H1 (cell line): Measurements from ENCODE around the gene POPDC3. TPM values are rescaled to one million over a fixed set of nuclear protein-coding genes. Genes with fewer than 3 reads are reported as not detected.

Experiments used
- CTCF ChIA-PET: fragments of 300-600 bp; sonication (Branson Sonifier 250); formaldehyde crosslinking; loops from one replicate; lab custom pipeline; 2021; ENCODE audit not compliant: partially characterized antibody; lab: Charles Lee
- POLR2A ChIA-PET: fragments of 300-600 bp; sonication (Branson Sonifier 250); formaldehyde crosslinking; loops from one replicate; lab custom pipeline; 2021; ENCODE audit warnings: inconsistent platforms; ENCODE audit not compliant: partially characterized antibody; lab: Charles Lee
- DNase-seq, 2 experiments: peaks; one replicate each; pipeline versions ENCODE4 v3.0.0 to v3.0.0-alpha.2; 2010 to 2022; ENCODE audit warnings: low spot score in 2 of 2, low read depth in 1 of 2, mixed read lengths in 1 of 2
- FAIRE-seq: peaks from 2 replicates; lab custom pipeline; 2011; peaks lifted over from hg19 to GRCh38; lab: Jason Lieb, UNC
- H2AFZ ChIP-seq: 2 replicates; pipeline ENCODE4 v1.8.1; 2012; ENCODE audit warnings: low read length, inconsistent platforms
- H2AK5ac ChIP-seq: 2 replicates; pipeline ENCODE4 v1.6.1; 2013; ENCODE audit warnings: low read depth, low read length
- H2BK120ac ChIP-seq: replicated peaks from 2 replicates; pipeline ENCODE3; 2013; ENCODE audit warnings: low read depth, low read length, inconsistent platforms
- H2BK12ac ChIP-seq: 2 replicates; pipeline ENCODE4 v1.6.1; 2013; ENCODE audit warnings: low read depth, low read length
- H2BK15ac ChIP-seq: 2 replicates; pipeline ENCODE4 v1.6.1; 2013; ENCODE audit warnings: low read length
- H2BK20ac ChIP-seq: 2 replicates; pipeline ENCODE4 v1.6.1; 2013; ENCODE audit warnings: low read length
- H2BK5ac ChIP-seq: 2 replicates; pipeline ENCODE4 v1.6.1; 2013; ENCODE audit warnings: low read depth, low read length
- H3K14ac ChIP-seq: 2 replicates; pipeline ENCODE4 v1.6.1; 2013; ENCODE audit warnings: inconsistent platforms; ENCODE audit not compliant: insufficient read length
- H3K18ac ChIP-seq: 2 replicates; pipeline ENCODE4 v1.6.1; 2013; ENCODE audit warnings: low read length; ENCODE audit errors: extremely low read depth
- H3K23ac ChIP-seq: 2 replicates; pipeline ENCODE4 v1.6.1; 2013; ENCODE audit warnings: inconsistent platforms; ENCODE audit not compliant: insufficient read length
- H3K23me2 ChIP-seq: 2 replicates; pipeline ENCODE4 v1.6.1; 2013; ENCODE audit warnings: low read depth, low read length
- H3K27ac ChIP-seq: 2 replicates; pipeline ENCODE4 v1.6.1; 2011; ENCODE audit warnings: low read depth, low read length, inconsistent platforms
- H3K27me3 ChIP-seq, 4 experiments: replicated peaks in 1 of 4; 1 replicate in 1 of 4; 2 replicates in 3 of 4; pipeline versions ENCODE4 v1.6.1 to v1.8.1; 2011 to 2013; ENCODE audit warnings: low read length in 3 of 4, mild to moderate bottlenecking in 3 of 4, inconsistent platforms in 2 of 4, mixed read lengths in 2 of 4, moderate library complexity in 1 of 4; ENCODE audit not compliant: control insufficient read depth in 3 of 4, insufficient read depth in 3 of 4; ENCODE audit errors: extremely low read depth in 1 of 4
- H3K36me3 ChIP-seq, 4 experiments: 2 replicates each; pipeline versions ENCODE4 v1.6.1 to v1.8.1; 2011 to 2013; ENCODE audit warnings: mild to moderate bottlenecking in 4 of 4, low read length in 3 of 4, moderate library complexity in 2 of 4, control low read depth in 1 of 4, inconsistent platforms in 1 of 4; ENCODE audit not compliant: insufficient read depth in 4 of 4, control insufficient read depth in 2 of 4
- H3K4ac ChIP-seq: replicated peaks from 2 replicates; pipeline ENCODE3; 2013; ENCODE audit warnings: low read length, low read depth, mixed read lengths, inconsistent platforms; ENCODE audit not compliant: insufficient read length
- H3K4me1 ChIP-seq, 4 experiments: replicated peaks in 1 of 4; 1 replicate in 1 of 4; 2 replicates in 3 of 4; pipeline versions ENCODE4 v1.6.1 to v1.8.1; 2011 to 2013; ENCODE audit warnings: low read length in 3 of 4, inconsistent platforms in 2 of 4, mixed read lengths in 1 of 4; ENCODE audit not compliant: insufficient read depth in 4 of 4, control insufficient read depth in 3 of 4
- H3K4me2 ChIP-seq, 2 experiments: 2 replicates each; pipeline versions ENCODE4 v1.6.1 to v1.8.1; 2011 to 2013; ENCODE audit warnings: low read depth in 2 of 2, low read length in 2 of 2, control low read depth in 1 of 2, inconsistent platforms in 1 of 2, mild to moderate bottlenecking in 1 of 2; ENCODE audit not compliant: insufficient read depth in 1 of 2
- H3K4me3 ChIP-seq, 4 experiments: fragments of 200-600, 300-600 bp in 1 of 4; sonication (generic), shearing (Covaris generic), sonication (Bioruptor Twin) in 1 of 4; 2 replicates each; pipeline versions ENCODE4 v1.5.1 to v1.8.1; 2011 to 2016; ENCODE audit warnings: low read length in 4 of 4, low read depth in 3 of 4, control low read depth in 2 of 4, inconsistent platforms in 2 of 4, mild to moderate bottlenecking in 2 of 4, mixed read lengths in 1 of 4, moderate library complexity in 1 of 4; ENCODE audit not compliant: insufficient read depth in 2 of 4; ENCODE audit errors: extremely low read depth in 1 of 4
- H3K56ac ChIP-seq: replicated peaks from 2 replicates; pipeline ENCODE3; 2013; ENCODE audit warnings: low read depth, mild to moderate bottlenecking, mixed read lengths, low read length, inconsistent platforms; ENCODE audit not compliant: insufficient read length
- H3K79me1 ChIP-seq: 2 replicates; pipeline ENCODE4 v1.6.1; 2013; ENCODE audit warnings: low read depth, low read length, control low read depth
- H3K79me2 ChIP-seq, 2 experiments: 2 replicates each; pipeline versions ENCODE4 v1.6.1 to v1.8.1; 2012 to 2013; ENCODE audit warnings: low read length in 2 of 2, mild to moderate bottlenecking in 2 of 2, inconsistent platforms in 1 of 2; ENCODE audit not compliant: insufficient read depth in 2 of 2, control insufficient read depth in 1 of 2
- H3K9ac ChIP-seq, 4 experiments: replicated peaks in 1 of 4; 1 replicate in 1 of 4; 2 replicates in 3 of 4; pipeline versions ENCODE4 v1.6.1 to v1.8.1; 2011 to 2013; ENCODE audit warnings: low read depth in 3 of 4, low read length in 3 of 4, control low read depth in 2 of 4, mild to moderate bottlenecking in 2 of 4, moderate library complexity in 2 of 4, inconsistent platforms in 1 of 4; ENCODE audit errors: extremely low read depth in 1 of 4
- H3K9me3 ChIP-seq, 2 experiments: 2 replicates each; pipeline versions ENCODE4 v1.6.1 to v1.8.1; 2012 to 2013; ENCODE audit warnings: mild to moderate bottlenecking in 2 of 2, moderate library complexity in 2 of 2, control low read depth in 1 of 2, inconsistent platforms in 1 of 2, low read depth in 1 of 2, low read length in 1 of 2, mixed read lengths in 1 of 2; ENCODE audit not compliant: insufficient read depth in 2 of 2
- H4K20me1 ChIP-seq, 2 experiments: replicated peaks in 1 of 2; 2 replicates each; pipeline versions ENCODE3 to v1.8.1; 2011 to 2013; ENCODE audit warnings: inconsistent platforms in 2 of 2, low read length in 2 of 2, mild to moderate bottlenecking in 1 of 2; ENCODE audit not compliant: insufficient read depth in 2 of 2, control insufficient read depth in 1 of 2
- H4K5ac ChIP-seq: 2 replicates; pipeline ENCODE4 v1.6.1; 2013; ENCODE audit warnings: low read length, low read depth, mixed read lengths, inconsistent platforms; ENCODE audit not compliant: insufficient read length
- H4K8ac ChIP-seq: 2 replicates; pipeline ENCODE4 v1.8.0; 2013; ENCODE audit warnings: mild to moderate bottlenecking, moderate library complexity, low read length, inconsistent platforms; ENCODE audit not compliant: insufficient read depth; ENCODE audit errors: extremely low read depth
- H4K91ac ChIP-seq: replicated peaks from 2 replicates; pipeline ENCODE3; 2013; ENCODE audit warnings: low read length, mixed read lengths, inconsistent platforms; ENCODE audit not compliant: insufficient read length
- BACH1 ChIP-seq: IDR thresholded peaks from 2 replicates; pipeline ENCODE4 v1.6.1; 2012; ENCODE audit warnings: low read length, improper control_type of control experiment
- BCL11A ChIP-seq, 2 experiments: IDR thresholded peaks; one replicate each; pipeline ENCODE4 v1.6.1; 2011; ENCODE audit warnings: low read depth in 2 of 2, low read length in 2 of 2, mild to moderate bottlenecking in 2 of 2
- CBX5 ChIP-seq: fragments of 300-800, 300-1000 bp; sonication (generic); IDR thresholded peaks from 2 replicates; pipeline ENCODE4 v1.7.1; 2016; ENCODE audit warnings: antibody characterized with exemption, low read length, low read depth
- CHD2 ChIP-seq: IDR thresholded peaks from 2 replicates; pipeline ENCODE4 v1.6.1; 2012; ENCODE audit warnings: low read length, improper control_type of control experiment
- CTBP2 ChIP-seq: IDR thresholded peaks from 2 replicates; pipeline ENCODE4 v1.7.0; 2011; ENCODE audit warnings: borderline replicate concordance, mild to moderate bottlenecking, moderate library complexity, mixed read lengths, low read length; ENCODE audit not compliant: insufficient read depth, insufficient read length
- EZH2 ChIP-seq: fragments of 200-600 bp; sonication (generic); IDR thresholded peaks from 2 replicates; pipeline ENCODE4 v1.7.1; 2012; ENCODE audit warnings: low read depth, mild to moderate bottlenecking, moderate library complexity, low read length, inconsistent platforms; ENCODE audit not compliant: severe bottlenecking
- JUN ChIP-seq: IDR thresholded peaks from 2 replicates; pipeline ENCODE4 v1.6.1; 2011; ENCODE audit warnings: low read depth, mild to moderate bottlenecking, improper control_type of control experiment, low read length
- KDM5A ChIP-seq: fragments of 200-600 bp; IDR thresholded peaks from 2 replicates; pipeline ENCODE4 v1.7.1; 2012; ENCODE audit warnings: mild to moderate bottlenecking, low read length, inconsistent platforms, mixed read lengths
- POLR2A ChIP-seq, 2 experiments: IDR thresholded peaks; 1 replicate in 1 of 2; 2 replicates in 1 of 2; pipeline ENCODE4 v1.6.1; 2011; ENCODE audit warnings: low read depth in 2 of 2, low read length in 2 of 2, mild to moderate bottlenecking in 2 of 2; ENCODE audit errors: control extremely low read depth in 1 of 2
- POLR2AphosphoS5 ChIP-seq: IDR thresholded peaks from 2 replicates; pipeline ENCODE4 v1.6.1; 2011; ENCODE audit warnings: low read depth, low read length
- RNF2 ChIP-seq: fragments of 200-900, 300-1000 bp; sonication (generic); IDR thresholded peaks from 2 replicates; pipeline ENCODE4 v1.7.1; 2016; ENCODE audit warnings: borderline replicate concordance, low read depth, mild to moderate bottlenecking, antibody characterized with exemption, low read length; ENCODE audit not compliant: poor library complexity, severe bottlenecking; ENCODE audit errors: missing control alignments
- SIRT6 ChIP-seq: IDR thresholded peaks from one replicate; pipeline ENCODE4 v1.7.1; 2012; ENCODE audit warnings: low read length, inconsistent platforms
- SP4 ChIP-seq: IDR thresholded peaks from 2 replicates; pipeline ENCODE4 v1.6.1; 2012; ENCODE audit warnings: low read length, inconsistent platforms
- WGBS, 2 experiments: shearing (Covaris generic) in 1 of 2; methylation state at CpG; one replicate each; pipeline versions ENCODE4 v1.1.6 to v1.1.7; 2013 to 2015; ENCODE audit warnings: low lambda C conversion rate in 2 of 2, mixed read lengths in 2 of 2, inconsistent platforms in 1 of 2, low coverage in 1 of 2, missing lambda C conversion rate in 1 of 2; ENCODE audit not compliant: insufficient replicate concordance in 2 of 2, insufficient coverage in 1 of 2, insufficient read length in 1 of 2; ENCODE audit errors: extremely low coverage in 1 of 2, missing lambda C conversion rate in 1 of 2; 5-methylcytosine and 5-hydroxymethylcytosine counted together
- polyA plus RNA-seq, 7 experiments: library from polyadenylated mRNA; depleted of rRNA in 3 of 7; stranded (reverse) in 5 of 7; unstranded in 2 of 7; fragments of >200 nt in 5 of 7; fragments of 200-250 nt in 2 of 7; gene quantifications; 1 replicate in 5 of 7; 2 replicates in 1 of 7; 4 replicates in 1 of 7; pipeline versions ENCODE4 v1.2.1 to v1.2.3, GENCODE V29; 2011 to 2013; ENCODE audit warnings: missing spikeins in 2 of 7, mixed read lengths in 2 of 7
- total RNA-seq: library from RNA; stranded (reverse); fragmentation: NEBNext Ultra II Directional; extraction: Animal tissue kit (Norgen Biotek cat#: 25700); gene quantifications from 2 replicates; pipeline ENCODE4 v1.2.1, GENCODE V29; 2021
- TF ChIP-seq, protein P1 (sequence below): IDR thresholded peaks from 2 replicates; pipeline ENCODE4 v1.6.1; 2011; ENCODE audit warnings: low read length, improper control_type of control experiment

POPDC3 gene
- total and polyA plus RNA-seq, 2 of the 8 experiments (the other 6 are each of a cell fraction or from before 2014, with no cell fraction given) = 3.7 to 6.5 TPM

DNA sequence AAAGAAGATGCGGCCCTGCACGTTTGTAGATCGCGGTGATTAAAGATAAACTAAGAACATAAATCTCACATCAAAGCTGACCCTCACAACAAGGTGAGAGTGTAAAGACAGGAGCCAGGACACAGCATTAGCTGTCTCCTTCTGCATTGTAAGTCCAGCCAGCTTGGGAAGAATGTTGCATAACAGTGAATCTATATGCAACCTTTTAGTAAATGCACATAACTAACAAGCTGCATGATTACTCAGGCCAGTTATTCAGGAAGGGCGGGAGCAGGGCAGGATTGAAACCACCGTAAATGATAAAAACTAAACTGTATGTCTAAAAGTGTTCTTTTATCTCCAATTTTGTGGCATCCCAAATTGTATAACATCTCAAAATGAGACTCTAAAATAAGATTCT, 57.1 kb downstream of the POPDC3 start:
- no peak for FAIRE-seq
- no peak overlapping the region for H2BK120ac ChIP-seq
- TF ChIP-seq RNF2 = no peak
- TF ChIP-seq POLR2AphosphoS5 = no peak
- TF ChIP-seq JUN = no peak
- TF ChIP-seq BCL11A (IDR thresholded peaks at IDR 0.05; ENCODE audit: low read depth in 2 of 2, low read length in 2 of 2) = no peak
- no peak for TF ChIP-seq CTBP2
- no peak for TF ChIP-seq SIRT6
- no peak for TF ChIP-seq CBX5
- no peak for TF ChIP-seq CHD2
- no peak for TF ChIP-seq POLR2A (IDR thresholded peaks at IDR 0.05; ENCODE audit: control extremely low read depth in 1 of 2, low read depth in 2 of 2, low read length in 2 of 2)
- TF ChIP-seq, protein P1, sequence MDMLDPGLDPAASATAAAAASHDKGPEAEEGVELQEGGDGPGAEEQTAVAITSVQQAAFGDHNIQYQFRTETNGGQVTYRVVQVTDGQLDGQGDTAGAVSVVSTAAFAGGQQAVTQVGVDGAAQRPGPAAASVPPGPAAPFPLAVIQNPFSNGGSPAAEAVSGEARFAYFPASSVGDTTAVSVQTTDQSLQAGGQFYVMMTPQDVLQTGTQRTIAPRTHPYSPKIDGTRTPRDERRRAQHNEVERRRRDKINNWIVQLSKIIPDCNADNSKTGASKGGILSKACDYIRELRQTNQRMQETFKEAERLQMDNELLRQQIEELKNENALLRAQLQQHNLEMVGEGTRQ = no peak
- no peak for TF ChIP-seq BACH1
- TF ChIP-seq SP4 = no peak
- no peak for TF ChIP-seq EZH2
- no peak for TF ChIP-seq KDM5A

More for the DNA sequence above, 57.1 kb downstream of the POPDC3 start:
- Histone ChIP-seq H3K4me1 (peaks cover 0 to 6% (median 0%) of the 10 kb centered on the region in 4 experiments; a peak in 1 of 7 replicates), H3K23ac (no peak overlapping the region), H2BK12ac (no peak overlapping the region), H2BK20ac (no peak overlapping the region), H4K8ac (no peak overlapping the region), H4K20me1 (no peaks in the 10 kb centered on the region), H4K5ac (no peak overlapping the region), H3K4me2 (no peak overlapping the region), H3K36me3 (no peaks in the 10 kb centered on the region; a peak in 1 of 8 replicates), H3K27ac (no peak overlapping the region), H3K79me2 (no peaks in the 10 kb centered on the region), H3K27me3 (no peaks in the 10 kb centered on the region), H3K14ac (no peak overlapping the region), H3K23me2 (no peaks in the 10 kb centered on the region; the same call in 1 of the 2 replicates), H2BK15ac (no peak overlapping the region), H2BK5ac (no peak overlapping the region), H4K91ac (no peak overlapping the region), H3K4me3 (no peak overlapping the region), H3K9ac (no peak overlapping the region), H2AK5ac (no peak overlapping the region), H3K9me3 (no peaks in the 10 kb centered on the region), H3K4ac (no peak overlapping the region), H3K79me1 (no peaks in the 10 kb centered on the region), H2AFZ (no peak overlapping the region), H3K18ac (no peak overlapping the region), H3K56ac (no peak overlapping the region)
- WGBS, 2 experiments = 67% methylated on average over 4 of the region's 6 CpGs; no CpG with 5 or more reads in 1 of the 2 experiments
- no peak for DNase-seq
- ChIA-PET CTCF (interaction anchor here (1.2 to 2.2 kb wide), 4 partner anchors 10 to 45 kb away, joined by 4 to 7 read pairs (median 6); no protein-coding TSS in a partner anchor), POLR2A (no interaction called here)
